Osteoblast (primary cell): ENCODE results near the gene ACE. TPM values are rescaled to one million over a fixed set of nuclear protein-coding genes. Genes with fewer than 3 reads are reported as not detected.

Experiments used
- DNase-seq: peaks from one replicate; pipeline ENCODE4 v3.0.0; 2011; ENCODE audit warnings: low spot score, mixed read lengths; ENCODE audit not compliant: insufficient read length; ENCODE audit errors: missing footprints
- H2AFZ ChIP-seq: 2 replicates; pipeline ENCODE4 v1.6.0; 2011; ENCODE audit warnings: mild to moderate bottlenecking, low read length
- H3K27ac ChIP-seq: 2 replicates; pipeline ENCODE4 v1.5.1; 2011; ENCODE audit warnings: mild to moderate bottlenecking, low read depth, low read length, moderate library complexity
- H3K27me3 ChIP-seq: 2 replicates; pipeline ENCODE4 v1.6.0; 2012; ENCODE audit warnings: mild to moderate bottlenecking, control low read depth, inconsistent platforms, low read length, moderate library complexity; ENCODE audit not compliant: insufficient read depth
- H3K36me3 ChIP-seq: 2 replicates; pipeline ENCODE4 v1.5.1; 2011; ENCODE audit warnings: mild to moderate bottlenecking, low read length, control low read depth, moderate library complexity; ENCODE audit not compliant: insufficient read depth
- H3K4me1 ChIP-seq: 2 replicates; pipeline ENCODE4 v1.5.1; 2011; ENCODE audit warnings: mild to moderate bottlenecking, low read length, control low read depth, moderate library complexity; ENCODE audit not compliant: insufficient read depth
- H3K4me2 ChIP-seq: 2 replicates; pipeline ENCODE4 v1.6.0; 2011; ENCODE audit warnings: mild to moderate bottlenecking, low read length; ENCODE audit not compliant: insufficient read depth
- H3K4me3 ChIP-seq: fragments of 200-600 bp; sonication (generic); 3 replicates; pipeline ENCODE4 v1.5.1; 2012; ENCODE audit warnings: mild to moderate bottlenecking, low read length, inconsistent platforms; ENCODE audit not compliant: insufficient read depth
- H3K79me2 ChIP-seq: 2 replicates; pipeline ENCODE4 v1.6.0; 2012; ENCODE audit warnings: mild to moderate bottlenecking, low read length, control low read depth, inconsistent platforms; ENCODE audit not compliant: insufficient read depth
- H3K9me3 ChIP-seq: 2 replicates; pipeline ENCODE4 v1.5.1; 2011; ENCODE audit warnings: low read depth, low read length, control low read depth
- H4K20me1 ChIP-seq: 2 replicates; pipeline ENCODE4 v1.6.0; 2012; ENCODE audit warnings: mild to moderate bottlenecking, low read length, control low read depth; ENCODE audit not compliant: insufficient read depth
- CTCF ChIP-seq: IDR thresholded peaks from 2 replicates; pipeline ENCODE4 v1.5.1; 2011; ENCODE audit warnings: mild to moderate bottlenecking, low read depth, low read length, moderate library complexity; ENCODE audit errors: extremely low read depth
- total RNA-seq: library from RNA; depleted of rRNA; stranded (reverse); fragments of >200 nt; gene quantifications from 2 replicates; pipeline ENCODE4 v1.2.3, GENCODE V29; 2012

The ACE gene
- total RNA-seq, 1 donor = 10.1 TPM

- no peak for TF ChIP-seq CTCF
- Histone ChIP-seq H2AFZ (no peak overlapping the region), H3K4me3 (no peak overlapping the region), H3K4me2 (no peak overlapping the region), H4K20me1 (no peaks in the 10 kb centered on the region), H3K27me3 (peaks cover 19% of the 10 kb centered on the region), H3K4me1 (peaks cover 12% of the 10 kb centered on the region), H3K27ac (no peak overlapping the region), H3K9me3 (no peaks in the 10 kb centered on the region), H3K79me2 (no peaks in the 10 kb centered on the region), H3K36me3 (no peaks in the 10 kb centered on the region)
- DNase-seq = peak; percentile 72
Observed at GRCh38 chr17:63480192-63480784, 3.4 kb downstream of the ACE start.

GRCh38 chr17:63480826-63481487 is 4.1 kb downstream of the ACE start:
- TF ChIP-seq CTCF = no peak
- Histone ChIP-seq H3K4me3 (no peak overlapping the region), H3K79me2 (no peaks in the 10 kb centered on the region), H3K4me2 (no peak overlapping the region), H3K9me3 (no peaks in the 10 kb centered on the region), H3K27me3 (peaks cover 13% of the 10 kb centered on the region), H2AFZ (no peak overlapping the region), H3K36me3 (no peaks in the 10 kb centered on the region), H3K27ac (no peak overlapping the region), H4K20me1 (no peaks in the 10 kb centered on the region), H3K4me1 (peaks cover 12% of the 10 kb centered on the region)
- DNase-seq = peak; percentile 79

DNA sequence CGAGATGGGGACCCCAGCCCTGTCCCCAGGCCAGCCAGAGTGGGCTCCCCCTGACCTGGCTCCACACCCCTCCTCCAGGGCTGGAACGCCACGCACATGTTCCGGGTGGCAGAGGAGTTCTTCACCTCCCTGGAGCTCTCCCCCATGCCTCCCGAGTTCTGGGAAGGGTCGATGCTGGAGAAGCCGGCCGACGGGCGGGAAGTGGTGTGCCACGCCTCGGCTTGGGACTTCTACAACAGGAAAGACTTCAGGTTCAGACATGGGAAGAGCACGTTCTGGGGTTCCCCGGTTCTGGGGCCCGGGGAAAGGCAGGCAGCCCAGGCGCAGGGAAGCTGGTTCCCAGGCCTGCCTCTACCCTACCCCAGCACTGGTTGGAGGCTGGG is 4.6 kb downstream of the ACE start:
- H4K20me1 ChIP-seq = no peaks in the 10 kb centered on the region
- peaks cover 12% of the 10 kb centered on the region for H3K4me1 ChIP-seq
- no peak overlapping the region for H3K4me3 ChIP-seq
- H3K36me3 ChIP-seq = no peaks in the 10 kb centered on the region
- no peak overlapping the region for H3K27ac ChIP-seq
- no peak for TF ChIP-seq CTCF
- H3K9me3 ChIP-seq = no peaks in the 10 kb centered on the region
- H3K27me3 ChIP-seq = peaks cover 10% of the 10 kb centered on the region
- no peak overlapping the region for H2AFZ ChIP-seq
- H3K79me2 ChIP-seq = no peaks in the 10 kb centered on the region
- no peak overlapping the region for H3K4me2 ChIP-seq
- peak; percentile 65 for DNase-seq

- no peak overlapping the region for H3K4me3 ChIP-seq
- no peak for DNase-seq
- H4K20me1 ChIP-seq = no peaks in the 10 kb centered on the region
- H3K9me3 ChIP-seq = no peaks in the 10 kb centered on the region
- H2AFZ ChIP-seq = no peak overlapping the region
- H3K79me2 ChIP-seq = no peaks in the 10 kb centered on the region
- peaks cover 8% of the 10 kb centered on the region for H3K27me3 ChIP-seq
- no peaks in the 10 kb centered on the region for H3K36me3 ChIP-seq
- TF ChIP-seq CTCF = no peak
- H3K4me1 ChIP-seq = peaks cover 12% of the 10 kb centered on the region
- H3K4me2 ChIP-seq = no peak overlapping the region
- H3K27ac ChIP-seq = no peak overlapping the region
Observed at GRCh38 chr17:63482509-63482908, 5.6 kb downstream of the ACE start.
